ENCODE results near the gene EXOC6B. TPM values are rescaled to one million over a fixed set of nuclear protein-coding genes. Genes with fewer than 3 reads are reported as not detected.

The EXOC6B gene
- total and polyA plus RNA-seq, 2 of the 8 experiments (the other 6 are each of a cell fraction or from before 2014, with no cell fraction given) = 13.5 to 33.0 TPM

DNA sequence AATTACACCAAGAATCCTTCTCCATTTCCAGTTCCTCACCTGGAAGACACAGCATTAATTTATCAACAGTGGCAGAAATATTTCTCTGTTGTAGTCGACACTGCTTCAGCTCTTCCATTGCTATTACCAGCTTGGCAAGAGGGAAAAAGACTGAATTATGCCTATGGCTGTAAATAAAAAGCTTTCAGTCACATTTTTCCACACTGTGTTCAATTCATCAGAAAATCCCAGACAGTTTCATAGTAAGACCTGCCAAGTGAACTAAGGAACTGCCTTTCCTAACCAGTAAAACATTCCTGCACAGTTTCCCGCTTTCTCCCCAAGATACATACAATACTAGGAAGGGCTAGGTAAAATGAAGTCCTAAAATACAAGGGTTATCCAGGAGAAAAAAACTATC, 94.7 kb downstream of the EXOC6B start (continued):
- TF ChIP-seq, protein P1, sequence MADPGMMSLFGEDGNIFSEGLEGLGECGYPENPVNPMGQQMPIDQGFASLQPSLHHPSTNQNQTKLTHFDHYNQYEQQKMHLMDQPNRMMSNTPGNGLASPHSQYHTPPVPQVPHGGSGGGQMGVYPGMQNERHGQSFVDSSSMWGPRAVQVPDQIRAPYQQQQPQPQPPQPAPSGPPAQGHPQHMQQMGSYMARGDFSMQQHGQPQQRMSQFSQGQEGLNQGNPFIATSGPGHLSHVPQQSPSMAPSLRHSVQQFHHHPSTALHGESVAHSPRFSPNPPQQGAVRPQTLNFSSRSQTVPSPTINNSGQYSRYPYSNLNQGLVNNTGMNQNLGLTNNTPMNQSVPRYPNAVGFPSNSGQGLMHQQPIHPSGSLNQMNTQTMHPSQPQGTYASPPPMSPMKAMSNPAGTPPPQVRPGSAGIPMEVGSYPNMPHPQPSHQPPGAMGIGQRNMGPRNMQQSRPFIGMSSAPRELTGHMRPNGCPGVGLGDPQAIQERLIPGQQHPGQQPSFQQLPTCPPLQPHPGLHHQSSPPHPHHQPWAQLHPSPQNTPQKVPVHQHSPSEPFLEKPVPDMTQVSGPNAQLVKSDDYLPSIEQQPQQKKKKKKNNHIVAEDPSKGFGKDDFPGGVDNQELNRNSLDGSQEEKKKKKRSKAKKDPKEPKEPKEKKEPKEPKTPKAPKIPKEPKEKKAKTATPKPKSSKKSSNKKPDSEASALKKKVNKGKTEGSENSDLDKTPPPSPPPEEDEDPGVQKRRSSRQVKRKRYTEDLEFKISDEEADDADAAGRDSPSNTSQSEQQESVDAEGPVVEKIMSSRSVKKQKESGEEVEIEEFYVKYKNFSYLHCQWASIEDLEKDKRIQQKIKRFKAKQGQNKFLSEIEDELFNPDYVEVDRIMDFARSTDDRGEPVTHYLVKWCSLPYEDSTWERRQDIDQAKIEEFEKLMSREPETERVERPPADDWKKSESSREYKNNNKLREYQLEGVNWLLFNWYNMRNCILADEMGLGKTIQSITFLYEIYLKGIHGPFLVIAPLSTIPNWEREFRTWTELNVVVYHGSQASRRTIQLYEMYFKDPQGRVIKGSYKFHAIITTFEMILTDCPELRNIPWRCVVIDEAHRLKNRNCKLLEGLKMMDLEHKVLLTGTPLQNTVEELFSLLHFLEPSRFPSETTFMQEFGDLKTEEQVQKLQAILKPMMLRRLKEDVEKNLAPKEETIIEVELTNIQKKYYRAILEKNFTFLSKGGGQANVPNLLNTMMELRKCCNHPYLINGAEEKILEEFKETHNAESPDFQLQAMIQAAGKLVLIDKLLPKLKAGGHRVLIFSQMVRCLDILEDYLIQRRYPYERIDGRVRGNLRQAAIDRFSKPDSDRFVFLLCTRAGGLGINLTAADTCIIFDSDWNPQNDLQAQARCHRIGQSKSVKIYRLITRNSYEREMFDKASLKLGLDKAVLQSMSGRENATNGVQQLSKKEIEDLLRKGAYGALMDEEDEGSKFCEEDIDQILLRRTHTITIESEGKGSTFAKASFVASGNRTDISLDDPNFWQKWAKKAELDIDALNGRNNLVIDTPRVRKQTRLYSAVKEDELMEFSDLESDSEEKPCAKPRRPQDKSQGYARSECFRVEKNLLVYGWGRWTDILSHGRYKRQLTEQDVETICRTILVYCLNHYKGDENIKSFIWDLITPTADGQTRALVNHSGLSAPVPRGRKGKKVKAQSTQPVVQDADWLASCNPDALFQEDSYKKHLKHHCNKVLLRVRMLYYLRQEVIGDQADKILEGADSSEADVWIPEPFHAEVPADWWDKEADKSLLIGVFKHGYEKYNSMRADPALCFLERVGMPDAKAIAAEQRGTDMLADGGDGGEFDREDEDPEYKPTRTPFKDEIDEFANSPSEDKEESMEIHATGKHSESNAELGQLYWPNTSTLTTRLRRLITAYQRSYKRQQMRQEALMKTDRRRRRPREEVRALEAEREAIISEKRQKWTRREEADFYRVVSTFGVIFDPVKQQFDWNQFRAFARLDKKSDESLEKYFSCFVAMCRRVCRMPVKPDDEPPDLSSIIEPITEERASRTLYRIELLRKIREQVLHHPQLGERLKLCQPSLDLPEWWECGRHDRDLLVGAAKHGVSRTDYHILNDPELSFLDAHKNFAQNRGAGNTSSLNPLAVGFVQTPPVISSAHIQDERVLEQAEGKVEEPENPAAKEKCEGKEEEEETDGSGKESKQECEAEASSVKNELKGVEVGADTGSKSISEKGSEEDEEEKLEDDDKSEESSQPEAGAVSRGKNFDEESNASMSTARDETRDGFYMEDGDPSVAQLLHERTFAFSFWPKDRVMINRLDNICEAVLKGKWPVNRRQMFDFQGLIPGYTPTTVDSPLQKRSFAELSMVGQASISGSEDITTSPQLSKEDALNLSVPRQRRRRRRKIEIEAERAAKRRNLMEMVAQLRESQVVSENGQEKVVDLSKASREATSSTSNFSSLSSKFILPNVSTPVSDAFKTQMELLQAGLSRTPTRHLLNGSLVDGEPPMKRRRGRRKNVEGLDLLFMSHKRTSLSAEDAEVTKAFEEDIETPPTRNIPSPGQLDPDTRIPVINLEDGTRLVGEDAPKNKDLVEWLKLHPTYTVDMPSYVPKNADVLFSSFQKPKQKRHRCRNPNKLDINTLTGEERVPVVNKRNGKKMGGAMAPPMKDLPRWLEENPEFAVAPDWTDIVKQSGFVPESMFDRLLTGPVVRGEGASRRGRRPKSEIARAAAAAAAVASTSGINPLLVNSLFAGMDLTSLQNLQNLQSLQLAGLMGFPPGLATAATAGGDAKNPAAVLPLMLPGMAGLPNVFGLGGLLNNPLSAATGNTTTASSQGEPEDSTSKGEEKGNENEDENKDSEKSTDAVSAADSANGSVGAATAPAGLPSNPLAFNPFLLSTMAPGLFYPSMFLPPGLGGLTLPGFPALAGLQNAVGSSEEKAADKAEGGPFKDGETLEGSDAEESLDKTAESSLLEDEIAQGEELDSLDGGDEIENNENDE (IDR thresholded peaks at IDR 0.05; ENCODE audit: insufficient replicate concordance, low read length) = no peak
- TF ChIP-seq ASH2L (IDR thresholded peaks at IDR 0.05; ENCODE audit: low read length) = no peak
- TF ChIP-seq BCL11A (IDR thresholded peaks at IDR 0.05; ENCODE audit: low read depth in 2 of 2, low read length in 2 of 2) = no peak
- no peak for TF ChIP-seq ZNF274 (IDR thresholded peaks at IDR 0.05; ENCODE audit: borderline replicate concordance, extremely low read depth, low read length)
- TF ChIP-seq TAF7 (optimal IDR thresholded peaks at IDR 0.05; ENCODE audit: borderline replicate concordance, low read depth, low read length) = no peak
- TF ChIP-seq CREB1 (IDR thresholded peaks at IDR 0.05) = no peak
- TF ChIP-seq, protein P2, sequence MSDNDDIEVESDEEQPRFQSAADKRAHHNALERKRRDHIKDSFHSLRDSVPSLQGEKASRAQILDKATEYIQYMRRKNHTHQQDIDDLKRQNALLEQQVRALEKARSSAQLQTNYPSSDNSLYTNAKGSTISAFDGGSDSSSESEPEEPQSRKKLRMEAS (IDR thresholded peaks at IDR 0.05) = no peak
- TF ChIP-seq POU5F1 (IDR thresholded peaks at IDR 0.05; ENCODE audit: low read depth, low read length) = no peak
- TF ChIP-seq, protein P3, sequence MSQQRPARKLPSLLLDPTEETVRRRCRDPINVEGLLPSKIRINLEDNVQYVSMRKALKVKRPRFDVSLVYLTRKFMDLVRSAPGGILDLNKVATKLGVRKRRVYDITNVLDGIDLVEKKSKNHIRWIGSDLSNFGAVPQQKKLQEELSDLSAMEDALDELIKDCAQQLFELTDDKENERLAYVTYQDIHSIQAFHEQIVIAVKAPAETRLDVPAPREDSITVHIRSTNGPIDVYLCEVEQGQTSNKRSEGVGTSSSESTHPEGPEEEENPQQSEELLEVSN (IDR thresholded peaks at IDR 0.05) = no peak
- no peak for TF ChIP-seq FOSL1 (IDR thresholded peaks at IDR 0.05; ENCODE audit: insufficient read depth, low read depth, low read length)
- no peak for TF ChIP-seq EGR1 (IDR thresholded peaks at IDR 0.05; ENCODE audit: borderline replicate concordance, low read depth, low read length)
